Measurements from ENCODE around the gene AGPAT4.

GRCh38 chr6:161273274-161273751 is 548 bp downstream of the AGPAT4 start:
- TF ChIP-seq, protein P1, sequence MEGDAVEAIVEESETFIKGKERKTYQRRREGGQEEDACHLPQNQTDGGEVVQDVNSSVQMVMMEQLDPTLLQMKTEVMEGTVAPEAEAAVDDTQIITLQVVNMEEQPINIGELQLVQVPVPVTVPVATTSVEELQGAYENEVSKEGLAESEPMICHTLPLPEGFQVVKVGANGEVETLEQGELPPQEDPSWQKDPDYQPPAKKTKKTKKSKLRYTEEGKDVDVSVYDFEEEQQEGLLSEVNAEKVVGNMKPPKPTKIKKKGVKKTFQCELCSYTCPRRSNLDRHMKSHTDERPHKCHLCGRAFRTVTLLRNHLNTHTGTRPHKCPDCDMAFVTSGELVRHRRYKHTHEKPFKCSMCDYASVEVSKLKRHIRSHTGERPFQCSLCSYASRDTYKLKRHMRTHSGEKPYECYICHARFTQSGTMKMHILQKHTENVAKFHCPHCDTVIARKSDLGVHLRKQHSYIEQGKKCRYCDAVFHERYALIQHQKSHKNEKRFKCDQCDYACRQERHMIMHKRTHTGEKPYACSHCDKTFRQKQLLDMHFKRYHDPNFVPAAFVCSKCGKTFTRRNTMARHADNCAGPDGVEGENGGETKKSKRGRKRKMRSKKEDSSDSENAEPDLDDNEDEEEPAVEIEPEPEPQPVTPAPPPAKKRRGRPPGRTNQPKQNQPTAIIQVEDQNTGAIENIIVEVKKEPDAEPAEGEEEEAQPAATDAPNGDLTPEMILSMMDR (IDR thresholded peaks at IDR 0.05; ENCODE audit: low read depth, low read length) = no peak
- TF ChIP-seq MYC (IDR thresholded peaks at IDR 0.05; ENCODE audit: low read depth, low read length) (no peak), POLR2A (IDR thresholded peaks at IDR 0.05; ENCODE audit: extremely low read depth, insufficient read length) (no peak)

Measured in NB4 (cell line).